MM.1S (cell line): ENCODE data around the gene INPP5D.

Experiments used
- DNase-seq: peaks from one replicate; pipeline ENCODE4 v3.0.0-alpha.2; 2015
- H2AFZ ChIP-seq: fragments of 300-600 bp; sonication (generic); 2 replicates; pipeline ENCODE4 v1.6.0; 2016; ENCODE audit warnings: antibody characterized with exemption, low read length
- H3F3A ChIP-seq: fragments of 300-600 bp; sonication (generic); 2 replicates; pipeline ENCODE4 v1.6.1; 2016; ENCODE audit warnings: mild to moderate bottlenecking, antibody characterized with exemption, low read length, moderate library complexity, mixed read lengths; ENCODE audit not compliant: insufficient read depth
- H3K27ac ChIP-seq: fragments of 300-600 bp; sonication (generic); 2 replicates; pipeline ENCODE4 v1.5.1; 2016; ENCODE audit warnings: mild to moderate bottlenecking, low read length
- H3K27me3 ChIP-seq: fragments of 300-600 bp; sonication (generic); replicated peaks from 2 replicates; pipeline ENCODE4 v1.6.0; 2016; ENCODE audit warnings: low read length; ENCODE audit not compliant: insufficient read depth
- H3K36me3 ChIP-seq: fragments of 300-600 bp; sonication (generic); replicated peaks from 2 replicates; pipeline ENCODE4 v1.6.1; 2016; ENCODE audit warnings: mild to moderate bottlenecking, low read length, mixed read lengths; ENCODE audit not compliant: insufficient read depth
- H3K4me1 ChIP-seq: fragments of 300-600 bp; sonication (generic); 2 replicates; pipeline ENCODE4 v1.6.1; 2016; ENCODE audit warnings: low read length, mixed read lengths
- H3K4me2 ChIP-seq: fragments of 300-600 bp; sonication (generic); 2 replicates; pipeline ENCODE4 v1.6.0; 2016; ENCODE audit warnings: low read depth, low read length
- H3K4me3 ChIP-seq: fragments of 300-600 bp; sonication (generic); 2 replicates; pipeline ENCODE4 v1.5.1; 2016; ENCODE audit warnings: low read length, mixed read lengths
- H3K79me2 ChIP-seq: fragments of 300-600 bp; sonication (generic); 2 replicates; pipeline ENCODE4 v1.6.1; 2016; ENCODE audit warnings: mixed run types, low read length, mixed read lengths
- H3K9ac ChIP-seq: fragments of 300-600 bp; sonication (generic); 2 replicates; pipeline ENCODE4 v1.6.1; 2016; ENCODE audit warnings: low read length, mixed read lengths
- H3K9me2 ChIP-seq: fragments of 300-600 bp; sonication (generic); replicated peaks from 2 replicates; pipeline ENCODE4 v1.6.1; 2016; ENCODE audit warnings: mild to moderate bottlenecking, low read length, mixed read lengths; ENCODE audit not compliant: insufficient read depth
- H3K9me3 ChIP-seq: fragments of 300-600 bp; sonication (generic); replicated peaks from 2 replicates; pipeline ENCODE4 v1.6.1; 2016; ENCODE audit warnings: mild to moderate bottlenecking, low read length, mixed read lengths; ENCODE audit not compliant: insufficient read depth
- H4K20me1 ChIP-seq: fragments of 300-600 bp; sonication (generic); 2 replicates; pipeline ENCODE4 v1.6.1; 2016; ENCODE audit warnings: mild to moderate bottlenecking, low read length, moderate library complexity, mixed read lengths; ENCODE audit not compliant: insufficient read depth
- CTCF ChIP-seq: fragments of 300-600 bp; sonication (generic); IDR thresholded peaks from 2 replicates; pipeline ENCODE4 v1.5.1; 2016; ENCODE audit warnings: antibody characterized with exemption, low read length, mixed read lengths
- EZH2 ChIP-seq: fragments of 300-600 bp; sonication (generic); optimal IDR thresholded peaks from 2 replicates; pipeline ENCODE3; 2017; ENCODE audit warnings: low read depth, mild to moderate bottlenecking, antibody characterized with exemption, low read length, mixed read lengths
- EZH2phosphoT487 ChIP-seq: fragments of 300-600 bp; sonication (generic); IDR thresholded peaks from 2 replicates; pipeline ENCODE4 v1.6.1; 2018; ENCODE audit warnings: antibody characterized with exemption, low read length

The INPP5D gene

DNA sequence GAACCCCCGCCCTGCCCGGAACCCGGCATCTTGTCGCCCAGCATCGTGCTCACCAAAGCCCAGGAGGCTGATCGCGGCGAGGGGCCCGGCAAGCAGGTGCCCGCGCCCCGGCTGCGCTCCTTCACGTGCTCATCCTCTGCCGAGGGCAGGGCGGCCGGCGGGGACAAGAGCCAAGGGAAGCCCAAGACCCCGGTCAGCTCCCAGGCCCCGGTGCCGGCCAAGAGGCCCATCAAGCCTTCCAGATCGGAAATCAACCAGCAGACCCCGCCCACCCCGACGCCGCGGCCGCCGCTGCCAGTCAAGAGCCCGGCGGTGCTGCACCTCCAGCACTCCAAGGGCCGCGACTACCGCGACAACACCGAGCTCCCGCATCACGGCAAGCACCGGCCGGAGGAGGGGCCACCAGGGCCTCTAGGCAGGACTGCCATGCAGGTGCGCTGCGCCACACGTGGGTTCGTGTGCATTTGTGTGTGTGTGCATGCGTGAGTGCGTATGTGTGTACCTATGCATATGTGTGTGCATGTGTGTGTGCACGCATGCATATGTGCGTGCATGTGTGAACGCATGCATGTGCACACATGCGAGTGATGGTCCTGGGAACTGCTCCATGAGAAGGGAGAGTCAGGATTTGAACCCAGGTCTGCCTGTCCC, 144.3 kb downstream of the INPP5D start:
- Histone ChIP-seq H2AFZ (no peak overlapping the region), H3K27me3 (no peaks in the 10 kb centered on the region), H3K9me2 (no peaks in the 10 kb centered on the region), H4K20me1 (no peaks in the 10 kb centered on the region), H3K79me2 (no peaks in the 10 kb centered on the region), H3K4me1 (no peaks in the 10 kb centered on the region), H3K4me3 (no peak overlapping the region), H3K9ac (no peak overlapping the region), H3K9me3 (no peaks in the 10 kb centered on the region), H3F3A (no peaks in the 10 kb centered on the region), H3K27ac (no peak overlapping the region), H3K4me2 (no peak overlapping the region), H3K36me3 (no peaks in the 10 kb centered on the region)
- no peak for DNase-seq
- no peak for TF ChIP-seq EZH2
- no peak for TF ChIP-seq EZH2phosphoT487
- no peak for TF ChIP-seq CTCF

- Histone ChIP-seq H3K4me3 (no peak overlapping the region), H3K4me2 (no peak overlapping the region), H3K79me2 (no peaks in the 10 kb centered on the region), H3F3A (no peaks in the 10 kb centered on the region), H3K9me2 (no peaks in the 10 kb centered on the region), H3K27me3 (no peaks in the 10 kb centered on the region), H4K20me1 (no peaks in the 10 kb centered on the region), H3K9ac (no peak overlapping the region), H3K36me3 (no peaks in the 10 kb centered on the region), H3K4me1 (no peaks in the 10 kb centered on the region), H3K9me3 (no peaks in the 10 kb centered on the region), H3K27ac (no peak overlapping the region), H2AFZ (no peak overlapping the region)
- no peak for DNase-seq
- TF ChIP-seq CTCF (no peak), EZH2 (no peak)
Observed at GRCh38 chr2:233208382-233209116, 148.4 kb downstream of the INPP5D start.

GRCh38 chr2:233209117-233209532, 149.0 kb downstream of the INPP5D start:
- no peaks in the 10 kb centered on the region for H3K36me3 ChIP-seq
- H3K79me2 ChIP-seq = no peaks in the 10 kb centered on the region
- H3K4me1 ChIP-seq = no peaks in the 10 kb centered on the region
- H3K27ac ChIP-seq = no peak overlapping the region
- no peaks in the 10 kb centered on the region for H3K9me2 ChIP-seq
- H2AFZ ChIP-seq = no peak overlapping the region
- no peak overlapping the region for H3K9ac ChIP-seq
- no peaks in the 10 kb centered on the region for H3F3A ChIP-seq
- H3K4me3 ChIP-seq = no peak overlapping the region
- no peak for DNase-seq
- no peak for TF ChIP-seq CTCF
- no peak for TF ChIP-seq EZH2
- TF ChIP-seq EZH2phosphoT487 = no peak
- H3K27me3 ChIP-seq = no peaks in the 10 kb centered on the region
- H3K9me3 ChIP-seq = no peaks in the 10 kb centered on the region
- no peaks in the 10 kb centered on the region for H4K20me1 ChIP-seq
- H3K4me2 ChIP-seq = no peak overlapping the region
